GM12878 (cell line): Measurements from ENCODE around the gene DHRS12. TPM values are rescaled to one million over a fixed set of nuclear protein-coding genes. Genes with fewer than 3 reads are reported as not detected.

Experiments
- ATAC-seq: fragments of 200-7000 bp; cut with Tn5 transposase; 3 replicates; pipeline ENCODE4 v1.9.1; 2020; ENCODE audit warnings: mild to moderate bottlenecking, moderate library complexity
- BruUV-seq: library from RNA; stranded (reverse); fragments of 400-500 nt; replicated peaks from 2 replicates; lab custom pipeline; 2021; lab: Mats Ljungman, UMichigan
- CTCF ChIA-PET: fragments of 300-600 bp; sonication (Branson Sonifier 250); formaldehyde crosslinking; extraction: SDS; loops from one replicate; lab custom pipeline; 2021; ENCODE audit warnings: inconsistent platforms; lab: Yijun Ruan, JAX
- POLR2A ChIA-PET: fragments of 350-600 bp; formaldehyde crosslinking; extraction: SDS; loops from one replicate; lab custom pipeline; 2021; ENCODE audit warnings: inconsistent platforms; lab: Charles Lee
- RAD21 ChIA-PET: fragments of 300-600 bp; sonication (Branson Sonifier 250); formaldehyde crosslinking; loops from one replicate; lab custom pipeline; 2023; ENCODE audit warnings: antibody characterized with exemption; ENCODE audit not compliant: unreplicated experiment; lab: Charles Lee
- SMC1A ChIA-PET: fragments of 300-600 bp; sonication (Branson Sonifier 250); formaldehyde crosslinking; loops from one replicate; lab custom pipeline; 2023; ENCODE audit not compliant: unreplicated experiment, uncharacterized antibody; lab: Charles Lee
- DNase-seq: peaks from one replicate; pipeline ENCODE4 v3.0.0-alpha.2; 2011; ENCODE audit warnings: low read depth, low spot score
- FAIRE-seq: peaks from 3 replicates; lab custom pipeline; 2011; peaks lifted over from hg19 to GRCh38; lab: Jason Lieb, UNC
- H2AFZ ChIP-seq: 2 replicates; pipeline ENCODE4 v1.6.0; 2011; ENCODE audit warnings: low read depth, low read length, control low read depth; ENCODE audit not compliant: control insufficient read depth
- H3K27ac ChIP-seq: 2 replicates; pipeline ENCODE4 v1.5.1; 2011; ENCODE audit warnings: control low read depth; ENCODE audit not compliant: control insufficient read depth, insufficient read depth
- H3K27me3 ChIP-seq, 2 experiments: replicated peaks in 1 of 2; 2 replicates each; pipeline versions ENCODE4 v1.6.0 to v1.6.1; 2011; ENCODE audit warnings: low read length in 1 of 2; ENCODE audit not compliant: control insufficient read depth in 2 of 2, insufficient read depth in 2 of 2
- H3K36me3 ChIP-seq, 2 experiments: 2 replicates each; pipeline ENCODE4 v1.5.1; 2011; ENCODE audit warnings: low read length in 1 of 2; ENCODE audit not compliant: control insufficient read depth in 2 of 2, insufficient read depth in 2 of 2
- H3K4me1 ChIP-seq: 2 replicates; pipeline ENCODE4 v1.6.1; 2011; ENCODE audit warnings: mild to moderate bottlenecking, low read length, moderate library complexity, mixed read lengths; ENCODE audit not compliant: control insufficient read depth, insufficient read depth
- H3K4me2 ChIP-seq: 2 replicates; pipeline ENCODE4 v1.6.0; 2011; ENCODE audit warnings: control low read depth; ENCODE audit not compliant: control insufficient read depth, insufficient read depth
- H3K4me3 ChIP-seq: fragments of 200-600 bp; sonication (generic); 2 replicates; pipeline ENCODE4 v1.5.1; 2016
- H3K79me2 ChIP-seq: 2 replicates; pipeline ENCODE4 v1.6.0; 2011; ENCODE audit warnings: low read length; ENCODE audit not compliant: control insufficient read depth, insufficient read depth
- H3K9ac ChIP-seq: 2 replicates; pipeline ENCODE4 v1.8.0; 2011; ENCODE audit warnings: low read length, control low read depth, mixed read lengths; ENCODE audit not compliant: control insufficient read depth, insufficient read depth
- H3K9me3 ChIP-seq: replicated peaks from 3 replicates; pipeline ENCODE4 v1.5.1; 2011; ENCODE audit warnings: mild to moderate bottlenecking, low read length; ENCODE audit not compliant: control insufficient read depth, insufficient read depth
- H4K20me1 ChIP-seq: 2 replicates; pipeline ENCODE4 v1.6.0; 2011; ENCODE audit not compliant: control insufficient read depth, insufficient read depth
- CBX3 ChIP-seq: fragments of 200-600 bp; sonication (generic); IDR thresholded peaks from 2 replicates; pipeline ENCODE4 v1.6.1; 2016; ENCODE audit warnings: low read depth, borderline replicate concordance
- FOS ChIP-seq: IDR thresholded peaks from 3 replicates; pipeline ENCODE4 v1.6.1; 2011; ENCODE audit warnings: borderline replicate concordance; ENCODE audit not compliant: insufficient read length; ENCODE audit errors: extremely low read depth
- LARP7 ChIP-seq: fragments of 450-650 bp; IDR thresholded peaks from 2 replicates; pipeline ENCODE4 v1.6.1; 2017; ENCODE audit warnings: mild to moderate bottlenecking
- NBN ChIP-seq: fragments of 450-650 bp; IDR thresholded peaks from 2 replicates; pipeline ENCODE4 v1.6.1; 2016
- NRF1 ChIP-seq: conservative IDR thresholded peaks from 2 replicates; pipeline ENCODE4 v1.6.1; 2011; ENCODE audit warnings: mild to moderate bottlenecking, low read depth, low read length, improper control_type of control experiment
- PAX5 ChIP-seq: IDR thresholded peaks from 2 replicates; pipeline ENCODE4 v1.6.1; 2011; ENCODE audit warnings: low read depth, low read length, borderline replicate concordance
- PBX3 ChIP-seq: IDR thresholded peaks from 2 replicates; pipeline ENCODE4 v1.6.1; 2011; ENCODE audit warnings: mild to moderate bottlenecking, low read depth, low read length, moderate library complexity; ENCODE audit not compliant: insufficient replicate concordance
- POU2F2 ChIP-seq: IDR thresholded peaks from 3 replicates; pipeline ENCODE4 v1.6.1; 2011; ENCODE audit warnings: low read depth, mild to moderate bottlenecking, low read length, borderline replicate concordance
- REST ChIP-seq: IDR thresholded peaks from 2 replicates; pipeline ENCODE4 v1.6.1; 2012; ENCODE audit warnings: mild to moderate bottlenecking, low read depth, low read length
- RUNX3 ChIP-seq: IDR thresholded peaks from 2 replicates; pipeline ENCODE4 v1.6.1; 2012; ENCODE audit warnings: low read length, inconsistent platforms
- SREBF2 ChIP-seq: IDR thresholded peaks from 2 replicates; pipeline ENCODE4 v1.6.1; 2012; ENCODE audit warnings: mild to moderate bottlenecking, low read length
- USF1 ChIP-seq: IDR thresholded peaks from 2 replicates; pipeline ENCODE4 v1.6.1; 2011; ENCODE audit warnings: borderline replicate concordance, low read depth, mild to moderate bottlenecking, moderate library complexity, mixed read lengths, low read length; ENCODE audit not compliant: insufficient read depth; ENCODE audit errors: extremely low read length
- WGBS: methylation state at CpG from one replicate; pipeline ENCODE4 v1.1.6; 2016; ENCODE audit warnings: low lambda C conversion rate; ENCODE audit not compliant: insufficient replicate concordance, insufficient coverage; ENCODE audit errors: missing lambda C conversion rate; 5-methylcytosine and 5-hydroxymethylcytosine counted together
- in situ Hi-C: fragments of 300-500 bp; cut with MboI; formaldehyde crosslinking; loops from 9 replicates; pipeline ENCODE4 v1.14.3; 2018; ENCODE audit warnings: mixed read lengths
- intact Hi-C: fragments of 100-400 bp; cut with micrococcal nuclease; formaldehyde crosslinking; loops from one replicate; pipeline ENCODE4 v1.14.2; 2022; ENCODE audit not compliant: unreplicated experiment
- polyA plus RNA-seq, 11 experiments: library from polyadenylated mRNA; depleted of rRNA in 4 of 11; unstranded in 6 of 11; stranded (reverse) in 5 of 11; fragments of >200 nt; fragmentation: Nextera tagmentation in 4 of 11; fragmentation: Illumina TruSeq in 1 of 11; extraction: Ambion mirVana in 4 of 11; extraction: Trizol in 1 of 11; gene quantifications; 1 replicate in 1 of 11; 2 replicates in 10 of 11; pipeline versions ENCODE4 v1.2.1 to v1.2.3, GENCODE V29; 2011 to 2016; ENCODE audit warnings: inconsistent platforms in 2 of 11, missing spikeins in 2 of 11, low read depth in 1 of 11
- total RNA-seq, 4 experiments: library from RNA; depleted of rRNA in 3 of 4; stranded (reverse); fragments of >200 nt in 3 of 4; fragmentation: Illumina TruSeq in 1 of 4; extraction: Trizol in 1 of 4; gene quantifications; 2 replicates each; pipeline versions ENCODE4 v1.2.1 to v1.2.3, GENCODE V29; 2013 to 2021

Gene DHRS12
- total and polyA plus RNA-seq, 10 of the 15 experiments (the other 5 are each of a cell fraction or from before 2014, with no cell fraction given): 2.9 to 11.3 (median 8.2) TPM

- TF ChIP-seq LARP7 (no peak), NBN (no peak)
These were observed 1.4 kb upstream of the DHRS12 start (continued) for GRCh38 chr13:51805313-51805712.

- H3K4me3 ChIP-seq: peak overlapping the region; percentile 82
- CTCF ChIA-PET: interaction anchor here (0.7 to 2.5 kb wide), 4 partner anchors 10 to 679 kb away, joined by 3 to 12 read pairs (median 6); no protein-coding TSS in a partner anchor
- no peaks in the 10 kb centered on the region for H3K36me3 ChIP-seq
- H2AFZ ChIP-seq: peak overlapping the region; percentile 89
- H3K9me3 ChIP-seq: no peaks in the 10 kb centered on the region
- POLR2A ChIA-PET: interaction anchor here (1.0 kb wide), 1 partner anchor 11 kb away, joined by 4 read pairs; no protein-coding TSS in a partner anchor
- H3K9ac ChIP-seq: peak overlapping the region; percentile 90
- in situ Hi-C loops (no loop called here), intact Hi-C loops (no loop called here)
- WGBS: 16% methylated on average over 31 of the region's 31 CpGs
- DNase-seq (no peak), ATAC-seq (no peak), FAIRE-seq (no peak)
- H3K79me2 ChIP-seq: no peaks in the 10 kb centered on the region; the same call in 1 of the 2 replicates
- H3K4me2 ChIP-seq: peak overlapping the region; percentile 95
- H3K27me3 ChIP-seq: no peaks in the 10 kb centered on the region
- RAD21 ChIA-PET: interaction anchor here (0.9 kb wide), 1 partner anchor 10 kb away, joined by 3 read pairs; no protein-coding TSS in a partner anchor
- SMC1A ChIA-PET: interaction anchor here (1.1 to 2.4 kb wide), 5 partner anchors 9 to 105 kb away, joined by 3 to 19 read pairs (median 4); no protein-coding TSS in a partner anchor
- no peaks in the 10 kb centered on the region for H4K20me1 ChIP-seq
- BruUV-seq: TSS peak; percentile 86
- peaks cover 17% of the 10 kb centered on the region for H3K4me1 ChIP-seq
- H3K27ac ChIP-seq: peak overlapping the region; percentile 91
- TF ChIP-seq RUNX3 (0 out of 2 replicates have a peak, but pooled peaks have one; percentile 10), REST (no peak), CBX3 (no peak), POU2F2 (no peak), PAX5 (no peak), NRF1 (no peak), USF1 (no peak), FOS (no peak), SREBF2 (no peak), PBX3 (no peak)
These were observed 571 bp upstream of the DHRS12 start for GRCh38 chr13:51804295-51805172.
